Measurements from ENCODE around the gene TNFSF15.

Gene TNFSF15

GRCh38 chr9:114825126-114825795, 19.4 kb upstream of the TNFSF15 start:
- no peak for DNase-seq (ENCODE audit: low read depth, low spot score)

- peak; percentile 39 for DNase-seq (ENCODE audit: low read depth, low spot score)
Measured at GRCh38 chr9:114824110-114824509, 18.3 kb upstream of the TNFSF15 start.

- no peak for DNase-seq (ENCODE audit: low read depth, low spot score)
Measured at GRCh38 chr9:114823441-114823840, 17.6 kb upstream of the TNFSF15 start.

- no peak for DNase-seq (ENCODE audit: low read depth, low spot score)
Measured at GRCh38 chr9:114822708-114823107, 16.9 kb upstream of the TNFSF15 start.

- DNase-seq (ENCODE audit: low read depth, low spot score): no peak
Measured at GRCh38 chr9:114820776-114821501, 15.1 kb upstream of the TNFSF15 start.

- no peak for DNase-seq (ENCODE audit: low read depth, low spot score)
Measured at GRCh38 chr9:114818178-114818577, 12.3 kb upstream of the TNFSF15 start.

GRCh38 chr9:114813717-114814418, 8.0 kb upstream of the TNFSF15 start:
- DNase-seq (ENCODE audit: low read depth, low spot score): no peak

GRCh38 chr9:114811966-114812636, 6.3 kb upstream of the TNFSF15 start:
- no peak for DNase-seq (ENCODE audit: low read depth, low spot score)

- peak; percentile 78 for DNase-seq (ENCODE audit: low read depth, low spot score)
Measured at GRCh38 chr9:114811301-114811700, 5.5 kb upstream of the TNFSF15 start.

GRCh38 chr9:114810614-114811013, 4.8 kb upstream of the TNFSF15 start:
- no peak for DNase-seq (ENCODE audit: low read depth, low spot score)

GRCh38 chr9:114806526-114806900, 674 bp upstream of the TNFSF15 start:
- DNase-seq (ENCODE audit: low read depth, low spot score): no peak

GRCh38 chr9:114804505-114804904, 1.3 kb downstream of the TNFSF15 start:
- DNase-seq (ENCODE audit: low read depth, low spot score): no peak

GRCh38 chr9:114803479-114804265, 2.2 kb downstream of the TNFSF15 start:
- no peak for DNase-seq (ENCODE audit: low read depth, low spot score)

GRCh38 chr9:114799925-114800324, 5.9 kb downstream of the TNFSF15 start:
- DNase-seq (ENCODE audit: low read depth, low spot score): no peak

GRCh38 chr9:114799441-114799840, 6.4 kb downstream of the TNFSF15 start:
- no peak for DNase-seq (ENCODE audit: low read depth, low spot score)

- no peak for DNase-seq (ENCODE audit: low read depth, low spot score)
Measured at GRCh38 chr9:114798780-114799427, 6.9 kb downstream of the TNFSF15 start.

GRCh38 chr9:114798101-114798500, 7.7 kb downstream of the TNFSF15 start:
- no peak for DNase-seq (ENCODE audit: low read depth, low spot score)

- no peak for DNase-seq (ENCODE audit: low read depth, low spot score)
Measured at GRCh38 chr9:114792396-114792795, 13.4 kb downstream of the TNFSF15 start.

- peak; percentile 49 for DNase-seq (ENCODE audit: low read depth, low spot score)
Measured at GRCh38 chr9:114791736-114792135, 14.1 kb downstream of the TNFSF15 start.

GRCh38 chr9:114791312-114791711, 14.5 kb downstream of the TNFSF15 start:
- no peak for DNase-seq (ENCODE audit: low read depth, low spot score)

- DNase-seq (ENCODE audit: low read depth, low spot score): peak; percentile 62
Measured at GRCh38 chr9:114790521-114790920, 15.3 kb downstream of the TNFSF15 start.

Measured in astrocyte of the hippocampus (primary cell).